ENCODE measurements around the gene ARF6.

ARF6 gene

DNA sequence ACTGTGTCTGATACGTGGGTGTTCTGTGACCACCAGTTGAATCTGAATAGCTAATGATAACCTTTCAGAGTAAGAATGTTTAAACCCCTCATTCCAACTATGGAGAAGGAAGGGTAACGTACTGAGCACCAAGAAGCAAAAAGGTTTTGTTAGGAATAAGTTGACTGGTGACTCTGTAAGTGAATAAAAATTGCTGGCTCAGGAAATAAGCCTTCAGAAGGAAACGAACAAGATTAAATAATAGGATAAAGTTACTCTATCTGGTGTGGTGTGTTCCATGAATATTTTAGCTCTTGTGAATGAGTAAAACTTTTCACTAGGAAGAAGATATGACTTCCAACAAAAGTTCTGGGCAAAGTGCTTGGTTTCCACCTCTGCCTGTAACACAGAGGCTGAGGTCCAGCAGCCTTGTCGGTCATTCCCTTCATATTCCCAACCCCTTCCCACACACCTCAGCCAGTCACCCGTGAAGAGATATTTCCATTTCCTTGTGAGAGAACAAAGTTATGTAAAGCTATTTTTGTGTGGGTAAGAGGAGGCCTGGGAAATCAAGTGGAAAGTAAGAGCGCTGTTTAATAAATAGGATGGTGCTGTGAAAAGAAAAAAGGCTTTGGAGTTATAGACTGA is 47.1 kb downstream of the ARF6 start:
- DNase-seq (ENCODE audit: low read depth, low spot score) = no peak

DNA sequence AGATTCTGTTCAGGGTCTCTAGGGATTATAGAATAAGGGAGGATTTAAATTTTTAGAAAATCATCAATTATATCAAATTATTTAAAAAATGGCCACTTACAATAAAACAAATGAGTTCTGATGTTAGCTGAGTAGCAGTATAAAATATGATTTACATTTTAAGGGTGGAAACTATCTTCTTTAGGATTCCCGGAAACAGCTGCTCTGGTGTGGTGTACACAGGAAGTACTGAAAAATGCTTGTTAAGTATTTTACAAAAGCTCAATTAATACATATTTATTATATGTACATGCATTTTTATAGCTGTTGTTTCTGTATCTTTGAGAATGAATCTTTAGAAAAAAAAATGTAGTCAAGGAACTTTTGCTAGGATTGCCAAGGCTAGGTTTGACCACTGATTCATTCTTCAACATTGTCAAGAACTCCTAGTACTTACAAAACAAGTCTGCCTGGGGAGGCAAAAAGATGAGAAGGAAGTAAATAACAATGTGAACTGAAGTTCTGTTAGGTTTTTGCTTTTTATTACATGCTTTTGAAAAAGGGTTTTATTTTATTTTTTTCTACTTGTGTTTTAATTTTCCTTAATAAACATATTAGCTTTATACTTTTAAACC is 48.0 kb downstream of the ARF6 start:
- no peak for DNase-seq (ENCODE audit: low read depth, low spot score)

DNA sequence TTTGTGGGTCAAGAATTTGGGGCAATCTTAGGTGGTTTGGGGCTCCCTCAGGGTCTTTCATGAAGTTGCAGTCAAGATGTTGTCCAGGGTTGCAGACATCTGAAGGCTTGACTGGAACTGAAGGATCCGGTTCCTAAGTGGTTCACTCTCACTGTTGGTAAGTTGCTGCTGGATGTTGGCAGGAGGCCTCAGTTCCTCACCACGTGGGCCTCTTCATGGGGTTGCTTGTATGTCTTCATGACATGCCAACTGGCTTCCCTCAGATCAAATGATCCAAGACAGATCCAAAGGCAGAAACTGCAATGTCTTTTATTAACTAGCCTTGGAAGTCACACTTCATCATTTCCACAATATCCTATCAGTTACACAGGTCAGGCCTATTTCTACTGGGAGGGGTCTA is 49.2 kb downstream of the ARF6 start:
- no peak for DNase-seq (ENCODE audit: low read depth, low spot score)

DNA sequence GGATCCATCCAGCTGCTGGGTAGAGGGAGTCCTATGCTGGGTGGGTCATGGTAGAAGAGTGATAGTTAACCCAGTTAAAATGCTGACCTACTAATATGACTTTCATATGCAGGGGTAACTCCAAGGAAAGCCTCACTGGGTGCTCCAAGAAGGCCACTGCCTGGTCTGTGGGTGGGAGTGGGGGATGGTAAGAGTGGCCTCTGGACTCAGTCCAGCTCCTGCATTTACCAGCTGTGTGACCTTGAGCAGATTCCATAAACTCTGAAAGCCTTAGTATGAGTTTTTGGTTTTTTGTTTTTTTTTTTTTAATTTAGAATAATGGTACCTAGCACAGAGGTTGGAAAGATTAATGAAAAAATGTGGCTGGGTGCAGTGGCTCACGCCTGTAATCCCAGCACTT is 51.6 kb downstream of the ARF6 start:
- DNase-seq (ENCODE audit: low read depth, low spot score) = no peak

DNA sequence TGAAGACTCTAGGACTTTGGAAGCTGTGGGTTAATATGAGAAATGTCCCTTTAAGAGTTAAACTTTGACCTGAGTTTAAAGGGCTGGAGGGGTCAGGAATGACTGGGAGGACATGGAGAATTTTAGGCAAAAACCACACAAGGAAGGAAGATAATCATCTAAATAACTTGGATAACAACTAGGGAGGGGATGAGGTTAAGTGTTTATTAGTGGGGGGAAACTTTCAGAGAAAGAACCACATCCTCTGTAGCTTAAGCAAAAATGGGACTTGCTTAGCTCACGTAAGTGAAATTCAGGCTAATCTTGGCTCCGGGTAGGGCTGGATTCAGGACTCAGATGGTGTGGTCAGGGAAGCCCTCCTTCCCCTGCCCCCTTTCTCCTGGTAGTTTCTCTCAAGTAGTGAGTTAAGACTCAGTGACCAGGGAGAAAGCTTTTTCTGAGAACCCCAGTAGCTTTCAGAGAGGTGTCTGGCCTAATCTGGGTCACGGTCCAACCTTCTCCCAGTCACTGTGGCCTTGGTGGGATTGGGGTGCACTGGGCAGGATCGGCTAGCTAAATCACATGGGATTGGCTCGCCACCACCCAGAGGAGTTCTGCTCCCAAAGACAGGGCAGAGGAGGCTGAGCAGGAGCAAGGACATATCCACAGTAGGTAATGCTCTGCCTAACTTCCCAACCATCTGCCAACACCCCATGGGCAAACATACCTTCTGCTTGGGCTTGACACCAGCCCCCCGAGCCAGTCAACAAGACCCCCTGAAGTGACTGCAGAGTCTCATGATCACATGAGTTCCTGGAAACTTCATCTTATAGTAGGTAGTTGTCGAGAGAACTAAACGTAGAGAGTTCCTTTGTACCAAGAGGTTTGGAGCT is 52.8 kb downstream of the ARF6 start:
- DNase-seq (ENCODE audit: low read depth, low spot score) = no peak
